ENCODE results near the gene ADCY7.
A peak's percentile ranks its signal among the peaks of the same experiment; 100 is the strongest.
"Not testable (repeated sequence)": the region's sequence is repeated elsewhere in the genome, so short reads cannot be mapped to it uniquely, and the experiment has no call there.

Gene ADCY7

GRCh38 chr16:50338371-50339231 lies 72.2 kb downstream of the ADCY7 start:
- DNase-seq (ENCODE audit: low read depth), result peak; percentile 32

- no peak for DNase-seq (ENCODE audit: low read depth)
Measured at GRCh38 chr16:50340578-50340977, 74.2 kb downstream of the ADCY7 start.

- DNase-seq (ENCODE audit: low read depth), result not testable (repeated sequence)
Measured at GRCh38 chr16:50343566-50343965, 77.2 kb downstream of the ADCY7 start.

GRCh38 chr16:50345210-50345609 lies 78.9 kb downstream of the ADCY7 start:
- not testable (repeated sequence) for DNase-seq (ENCODE audit: low read depth)

GRCh38 chr16:50351116-50351515 lies 84.8 kb downstream of the ADCY7 start:
- DNase-seq (ENCODE audit: low read depth), result peak; percentile 46

GRCh38 chr16:50351952-50352351 lies 85.6 kb downstream of the ADCY7 start:
- no peak for DNase-seq (ENCODE audit: low read depth)

GRCh38 chr16:50354082-50354481 lies 87.7 kb downstream of the ADCY7 start:
- DNase-seq (ENCODE audit: low read depth), result no peak

GRCh38 chr16:50354629-50355456 lies 88.5 kb downstream of the ADCY7 start:
- DNase-seq (ENCODE audit: low read depth), result peak; percentile 56

GRCh38 chr16:50359626-50360025 lies 93.3 kb downstream of the ADCY7 start:
- DNase-seq (ENCODE audit: low read depth), result no peak

GRCh38 chr16:50360033-50360778 lies 93.9 kb downstream of the ADCY7 start:
- peak; percentile 14 for DNase-seq (ENCODE audit: low read depth)

- peak; percentile 3 for DNase-seq (ENCODE audit: low read depth)
Measured at GRCh38 chr16:50360779-50361178, 94.4 kb downstream of the ADCY7 start.

- DNase-seq (ENCODE audit: low read depth), result no peak
Measured at GRCh38 chr16:50363656-50364055, 97.3 kb downstream of the ADCY7 start.

- no peak for DNase-seq (ENCODE audit: low read depth)
Measured at GRCh38 chr16:50365791-50366575, 99.6 kb downstream of the ADCY7 start.
